ENCODE data around the gene ATG2A. TPM values are rescaled to one million over a fixed set of nuclear protein-coding genes. Genes with fewer than 3 reads are reported as not detected.

Gene ATG2A
- total and polyA plus RNA-seq, 9 of the 15 experiments (the other 6 are each of a cell fraction or from before 2014, with no cell fraction given), result 0.25 to 45.9 (median 5.2) TPM

GRCh38 chr11:64878494-64879243 lies 38.3 kb downstream of the ATG2A start, which contains the start of gene EHD1 (continued):
- TF ChIP-seq YY1 (IDR thresholded peaks at IDR 0.05; ENCODE audit: borderline replicate concordance in 1 of 3, control insufficient read depth in 1 of 3, extremely low read depth in 1 of 3, insufficient read depth in 3 of 3, insufficient read length in 1 of 3, insufficient replicate concordance in 2 of 3, low read depth in 1 of 3, low read length in 2 of 3), result peak in 2 of 3 experiments; percentile 18 to 32
- no peak for TF ChIP-seq JUNB (CRISPR knock-in tag; conservative IDR thresholded peaks at IDR 0.05)
- TF ChIP-seq ZBTB43 (CRISPR knock-in tag; IDR thresholded peaks at IDR 0.05), result no peak
- TF ChIP-seq LEF1 (IDR thresholded peaks at IDR 0.05), result 0 out of 2 replicates have a peak, but pooled peaks have one; percentile 24
- TF ChIP-seq ATF1 (CRISPR knock-in tag; IDR thresholded peaks at IDR 0.05), result no peak; the same call in 1 of the 2 replicates
- TF ChIP-seq ATF1 (tag; IDR thresholded peaks at IDR 0.05), result peak; percentile 71
- TF ChIP-seq CREB3L1 (IDR thresholded peaks at IDR 0.05; ENCODE audit: borderline replicate concordance, low read depth), result peak; percentile 96
- TF ChIP-seq GTF2F1 (IDR thresholded peaks at IDR 0.05; ENCODE audit: low read depth, low read length), result peak; percentile 90; the same call in 1 of the 2 replicates
- TF ChIP-seq COPS2 (conservative IDR thresholded peaks at IDR 0.05), result no peak
- no peak for TF ChIP-seq CEBPZ (IDR thresholded peaks at IDR 0.05; ENCODE audit: borderline replicate concordance, low read depth, low read length)
- no peak for TF ChIP-seq NR4A1 (CRISPR knock-in tag; IDR thresholded peaks at IDR 0.05)
- 0 out of 2 replicates have a peak, but pooled peaks have one; percentile 39 for TF ChIP-seq NR4A1 (tag; IDR thresholded peaks at IDR 0.05)
- TF ChIP-seq PBX2 (CRISPR knock-in tag; IDR thresholded peaks at IDR 0.05; ENCODE audit: low read depth), result no peak
- TF ChIP-seq PBX2 (tag; conservative IDR thresholded peaks at IDR 0.05; ENCODE audit: low read depth), result no peak
- no peak for TF ChIP-seq ZNF133 (CRISPR knock-in tag; IDR thresholded peaks at IDR 0.05)
- TF ChIP-seq ZSCAN29 (IDR thresholded peaks at IDR 0.05), result no peak
- TF ChIP-seq ARID1B (IDR thresholded peaks at IDR 0.05), result peak; percentile 33

Measured in K562 (cell line).